B cell (primary cell): Measurements from ENCODE around the gene CCR5. TPM values are rescaled to one million over a fixed set of nuclear protein-coding genes. Genes with fewer than 3 reads are reported as not detected.

Source experiments
- ATAC-seq: fragments of 200-7000 bp; cut with Tn5 transposase; one replicate; pipeline ENCODE4 v1.10.0; 2021; ENCODE audit warnings: low read depth, mild to moderate bottlenecking, moderate number of reproducible peaks, moderate library complexity
- CTCF ChIA-PET: fragments of 350-600 bp; sonication (Branson Sonifier 250); formaldehyde crosslinking; loops from one replicate; lab custom pipeline; 2021; ENCODE audit warnings: antibody characterized with exemption, inconsistent platforms; lab: Charles Lee
- POLR2A ChIA-PET: fragments of 350-600 bp; sonication (Branson Sonifier 250); formaldehyde crosslinking; loops from one replicate; lab custom pipeline; 2021; ENCODE audit warnings: antibody characterized with exemption; lab: Charles Lee
- DNase-seq: peaks from one replicate; pipeline ENCODE4 v3.0.0; 2013
- H2AFZ ChIP-seq: 2 replicates; pipeline ENCODE4 v1.6.1; 2012; ENCODE audit warnings: mild to moderate bottlenecking, low read depth, low read length; ENCODE audit not compliant: insufficient read depth, poor library complexity, severe bottlenecking
- H3K27ac ChIP-seq, 2 donors: 1 replicate in 1 of 2; 2 replicates in 1 of 2; pipeline ENCODE4 v1.5.1; 2012 to 2013; ENCODE audit warnings: low read length in 2 of 2, mild to moderate bottlenecking in 2 of 2, moderate library complexity in 1 of 2
- H3K27me3 ChIP-seq, 4 experiments: fragments of 200-600 bp in 1 of 4; sonication (generic) in 1 of 4; replicated peaks in 1 of 4; 1 replicate in 2 of 4; 2 replicates in 2 of 4; pipeline versions ENCODE4 v1.6.1 to v1.7.0; 2013 to 2016; ENCODE audit warnings: low read length in 3 of 4, mild to moderate bottlenecking in 2 of 4, mixed read lengths in 1 of 4, moderate library complexity in 1 of 4; ENCODE audit not compliant: insufficient read depth in 4 of 4, control insufficient read depth in 3 of 4; ENCODE audit errors: control extremely low read depth in 1 of 4
- H3K36me3 ChIP-seq, 2 experiments: replicated peaks in 1 of 2; 1 replicate in 1 of 2; 2 replicates in 1 of 2; pipeline versions ENCODE4 v1.6.1 to v1.7.1; 2013; ENCODE audit warnings: low read length in 1 of 2; ENCODE audit not compliant: insufficient read depth in 2 of 2, control insufficient read depth in 1 of 2; ENCODE audit errors: control extremely low read depth in 1 of 2, extremely low read depth in 1 of 2
- H3K4me1 ChIP-seq, 2 donors: fragments of 200-600 bp in 1 of 2; sonication (generic) in 1 of 2; 1 replicate in 1 of 2; 2 replicates in 1 of 2; pipeline versions ENCODE4 v1.5.1 to v1.6.1; 2013 to 2017; ENCODE audit warnings: low read length in 2 of 2; ENCODE audit not compliant: control insufficient read depth in 2 of 2, insufficient read depth in 2 of 2
- H3K4me2 ChIP-seq: replicated peaks from 2 replicates; pipeline ENCODE3; 2012; ENCODE audit warnings: mild to moderate bottlenecking, low read depth, low read length; ENCODE audit not compliant: poor library complexity, severe bottlenecking
- H3K4me3 ChIP-seq, 5 experiments: fragments of 200-600 bp in 1 of 5; sonication (generic) in 1 of 5; 1 replicate in 3 of 5; 2 replicates in 2 of 5; pipeline versions ENCODE4 v1.5.1 to v1.7.0; 2011 to 2016; ENCODE audit warnings: low read length in 4 of 5, mild to moderate bottlenecking in 4 of 5, low read depth in 2 of 5, control low read depth in 1 of 5, moderate library complexity in 1 of 5; ENCODE audit not compliant: insufficient read depth in 1 of 5; ENCODE audit errors: control extremely low read depth in 1 of 5, extremely low read depth in 1 of 5
- H3K79me2 ChIP-seq: fragments of 200-600 bp; sonication (generic); one replicate; pipeline ENCODE4 v1.6.0; 2016; ENCODE audit warnings: low read length; ENCODE audit not compliant: control insufficient read depth, insufficient read depth
- H3K9ac ChIP-seq: fragments of 200-600 bp; sonication (generic); 2 replicates; pipeline ENCODE4 v1.6.1; 2017; ENCODE audit warnings: mild to moderate bottlenecking, low read length, moderate library complexity
- H3K9me3 ChIP-seq, 3 donors: one replicate each; pipeline versions ENCODE4 v1.6.1 to v1.7.1; 2013; ENCODE audit warnings: low read length in 2 of 3; ENCODE audit not compliant: control insufficient read depth in 2 of 3, insufficient read depth in 1 of 3; ENCODE audit errors: control extremely low read depth in 1 of 3
- H4K20me1 ChIP-seq: 2 replicates; pipeline ENCODE4 v1.6.0; 2012; ENCODE audit warnings: mild to moderate bottlenecking, low read length; ENCODE audit not compliant: insufficient read depth, control insufficient read depth, poor library complexity, severe bottlenecking
- H3K27ac Mint-ChIP-seq: one replicate; pipeline ENCODE4 v1.8.0; 2021; ENCODE audit warnings: mixed read lengths
- H3K27me3 Mint-ChIP-seq: one replicate; pipeline ENCODE4 v1.8.0; 2021; ENCODE audit warnings: mixed read lengths
- H3K4me1 Mint-ChIP-seq: one replicate; pipeline ENCODE4 v1.8.0; 2021; ENCODE audit warnings: mixed read lengths
- H3K4me3 Mint-ChIP-seq: one replicate; pipeline ENCODE4 v1.8.0; 2021; ENCODE audit warnings: mixed read lengths
- H3K9me3 Mint-ChIP-seq: one replicate; pipeline ENCODE4 v1.8.0; 2022; ENCODE audit warnings: mixed read lengths; ENCODE audit not compliant: insufficient read depth
- EZH2 ChIP-seq: IDR thresholded peaks from 2 replicates; pipeline ENCODE4 v1.6.1; 2012; ENCODE audit warnings: borderline replicate concordance, low read depth, mild to moderate bottlenecking, moderate library complexity, low read length; ENCODE audit not compliant: insufficient read depth, poor library complexity, severe bottlenecking
- WGBS: methylation state at CpG from one replicate; pipeline ENCODE4 v1.1.5; 2013; ENCODE audit warnings: missing lambda C conversion rate; ENCODE audit not compliant: insufficient coverage; 5-methylcytosine and 5-hydroxymethylcytosine counted together
- intact Hi-C: fragments of 100-400 bp; cut with micrococcal nuclease; formaldehyde crosslinking; loops from one replicate; pipeline ENCODE4 v1.10.0; 2022
- polyA plus RNA-seq: library from polyadenylated mRNA; depleted of rRNA; stranded (reverse); fragments of >200 nt; gene quantifications from 2 replicates; pipeline ENCODE4 v1.2.3, GENCODE V29; 2012
- total RNA-seq, 2 donors: library from RNA; stranded (reverse); fragments of 120-200 nt in 1 of 2; gene quantifications; 1 replicate in 1 of 2; 2 replicates in 1 of 2; pipeline versions ENCODE4 v1.2.3 to v1.2.4, GENCODE V29; 2013 to 2022
- TF ChIP-seq, protein P1 (sequence below): fragments of 200-600 bp; IDR thresholded peaks from one replicate; pipeline ENCODE4 v1.8.0; 2022; ENCODE audit warnings: antibody characterized with exemption, mild to moderate bottlenecking

The CCR5 gene
- total and polyA plus RNA-seq, 2 donors (not counting 1 experiment from before 2014, with no cell fraction given) = 0.15 to 0.21 TPM

DNA sequence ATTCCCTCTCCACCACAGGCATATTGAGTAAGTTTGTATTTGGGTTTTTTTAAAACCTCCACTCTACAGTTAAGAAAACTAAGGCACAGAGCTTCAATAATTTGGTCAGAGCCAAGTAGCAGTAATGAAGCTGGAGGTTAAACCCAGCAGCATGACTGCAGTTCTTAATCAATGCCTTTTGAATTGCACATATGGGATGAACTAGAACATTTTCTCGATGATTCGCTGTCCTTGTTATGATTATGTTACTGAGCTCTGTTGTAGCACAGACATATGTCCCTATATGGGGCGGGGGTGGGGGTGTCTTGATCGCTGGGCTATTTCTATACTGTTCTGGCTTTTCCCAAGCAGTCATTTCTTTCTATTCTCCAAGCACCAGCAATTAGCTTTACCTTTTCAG is 1.6 kb upstream of the CCR5 start:
- H3K9me3 Mint-ChIP-seq = no peaks in the 10 kb centered on the region
- no peak for ATAC-seq
- Histone ChIP-seq H3K9ac (peak overlapping the region; percentile 18), H3K9me3 (no peaks in the 10 kb centered on the region), H3K4me3 (no peak overlapping the region), H3K4me1 (peaks cover 12 to 20% of the 10 kb centered on the region in 2 donors), H3K27ac (no peak overlapping the region), H3K4me2 (peak overlapping the region; percentile 13), H3K79me2 (no peaks in the 10 kb centered on the region), H3K36me3 (no peaks in the 10 kb centered on the region), H3K27me3 (no peaks in the 10 kb centered on the region), H2AFZ (no peak overlapping the region), H4K20me1 (no peaks in the 10 kb centered on the region)
- TF ChIP-seq EZH2 = no peak
- TF ChIP-seq, protein P1, sequence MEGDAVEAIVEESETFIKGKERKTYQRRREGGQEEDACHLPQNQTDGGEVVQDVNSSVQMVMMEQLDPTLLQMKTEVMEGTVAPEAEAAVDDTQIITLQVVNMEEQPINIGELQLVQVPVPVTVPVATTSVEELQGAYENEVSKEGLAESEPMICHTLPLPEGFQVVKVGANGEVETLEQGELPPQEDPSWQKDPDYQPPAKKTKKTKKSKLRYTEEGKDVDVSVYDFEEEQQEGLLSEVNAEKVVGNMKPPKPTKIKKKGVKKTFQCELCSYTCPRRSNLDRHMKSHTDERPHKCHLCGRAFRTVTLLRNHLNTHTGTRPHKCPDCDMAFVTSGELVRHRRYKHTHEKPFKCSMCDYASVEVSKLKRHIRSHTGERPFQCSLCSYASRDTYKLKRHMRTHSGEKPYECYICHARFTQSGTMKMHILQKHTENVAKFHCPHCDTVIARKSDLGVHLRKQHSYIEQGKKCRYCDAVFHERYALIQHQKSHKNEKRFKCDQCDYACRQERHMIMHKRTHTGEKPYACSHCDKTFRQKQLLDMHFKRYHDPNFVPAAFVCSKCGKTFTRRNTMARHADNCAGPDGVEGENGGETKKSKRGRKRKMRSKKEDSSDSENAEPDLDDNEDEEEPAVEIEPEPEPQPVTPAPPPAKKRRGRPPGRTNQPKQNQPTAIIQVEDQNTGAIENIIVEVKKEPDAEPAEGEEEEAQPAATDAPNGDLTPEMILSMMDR = no peak
- H3K27ac Mint-ChIP-seq = peak overlapping the region; percentile 38
- no CpG with 5 or more reads among the region's 4 CpGs for WGBS
- ChIA-PET CTCF (interaction anchor here (0.7 to 13.1 kb wide), 41 partner anchors 9 to 608 kb away, joined by 3 to 233 read pairs (median 6); partner anchors contain the start of genes CCR1, CCR5AS and CCRL2), POLR2A (interaction anchor here (0.6 to 0.7 kb wide), 3 partner anchors 14 to 287 kb away, joined by 3 to 8 read pairs (median 8); no protein-coding TSS in a partner anchor)
- H3K4me1 Mint-ChIP-seq = peaks cover 32% of the 10 kb centered on the region
- DNase-seq = no peak
- intact Hi-C loops = loop anchor here (2.0 kb wide), 2 partner anchors 160 to 430 kb away; partner anchors contain the start of gene CCR1
- no peaks in the 10 kb centered on the region for H3K27me3 Mint-ChIP-seq
- H3K4me3 Mint-ChIP-seq = no peak overlapping the region

DNA sequence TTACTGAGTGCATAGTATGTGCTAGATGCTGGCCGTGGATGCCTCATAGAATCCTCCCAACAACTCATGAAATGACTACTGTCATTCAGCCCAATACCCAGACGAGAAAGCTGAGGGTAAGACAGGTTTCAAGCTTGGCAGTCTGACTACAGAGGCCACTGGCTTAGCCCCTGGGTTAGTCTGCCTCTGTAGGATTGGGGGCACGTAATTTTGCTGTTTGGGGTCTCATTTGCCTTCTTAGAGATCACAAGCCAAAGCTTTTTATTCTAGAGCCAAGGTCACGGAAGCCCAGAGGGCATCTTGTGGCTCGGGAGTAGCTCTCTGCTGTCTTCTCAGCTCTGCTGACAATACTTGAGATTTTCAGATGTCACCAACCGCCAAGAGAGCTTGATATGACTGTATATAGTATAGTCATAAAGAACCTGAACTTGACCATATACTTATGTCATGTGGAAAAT is 1.0 kb upstream of the CCR5 start:
- WGBS = 60% methylated on average over 1 of the region's 6 CpGs
- Histone ChIP-seq H3K36me3 (no peaks in the 10 kb centered on the region), H3K4me2 (peak overlapping the region; percentile 13), H4K20me1 (no peaks in the 10 kb centered on the region), H2AFZ (peak overlapping the region; percentile 30), H3K9ac (peak overlapping the region; percentile 18), H3K27ac (no peak overlapping the region), H3K4me1 (peaks cover 12 to 20% of the 10 kb centered on the region in 2 donors), H3K79me2 (no peaks in the 10 kb centered on the region), H3K27me3 (no peaks in the 10 kb centered on the region), H3K4me3 (no peak overlapping the region), H3K9me3 (no peaks in the 10 kb centered on the region)
- peaks cover 32% of the 10 kb centered on the region for H3K4me1 Mint-ChIP-seq
- H3K9me3 Mint-ChIP-seq = no peaks in the 10 kb centered on the region
- H3K4me3 Mint-ChIP-seq = no peak overlapping the region
- intact Hi-C loops = loop anchor here (2.0 kb wide), 3 partner anchors 17 to 431 kb away; partner anchors contain the start of gene CCR1
- ATAC-seq = no peak
- H3K27me3 Mint-ChIP-seq = peaks cover 3% of the 10 kb centered on the region
- no peak for DNase-seq
- ChIA-PET CTCF (interaction anchor here (0.7 to 13.1 kb wide), 27 partner anchors 8 to 609 kb away, joined by 3 to 233 read pairs (median 10); partner anchors contain the start of genes CCR1, CCR5AS and CCRL2), POLR2A (interaction anchor here (0.5 to 0.7 kb wide), 3 partner anchors 14 to 186 kb away, joined by 3 to 8 read pairs (median 3); no protein-coding TSS in a partner anchor)
- H3K27ac Mint-ChIP-seq = peak overlapping the region; percentile 41
- TF ChIP-seq EZH2 = no peak
- TF ChIP-seq, protein P1 = no peak
